ENCODE results near the gene VEGFC. TPM values are rescaled to one million over a fixed set of nuclear protein-coding genes. Genes with fewer than 3 reads are reported as not detected.
A peak's percentile ranks its signal among the peaks of the same experiment; 100 is the strongest.

VEGFC gene
- total and polyA plus RNA-seq, 2 experiments from 2014 or later: 3.5 to 4.9 TPM

DNA sequence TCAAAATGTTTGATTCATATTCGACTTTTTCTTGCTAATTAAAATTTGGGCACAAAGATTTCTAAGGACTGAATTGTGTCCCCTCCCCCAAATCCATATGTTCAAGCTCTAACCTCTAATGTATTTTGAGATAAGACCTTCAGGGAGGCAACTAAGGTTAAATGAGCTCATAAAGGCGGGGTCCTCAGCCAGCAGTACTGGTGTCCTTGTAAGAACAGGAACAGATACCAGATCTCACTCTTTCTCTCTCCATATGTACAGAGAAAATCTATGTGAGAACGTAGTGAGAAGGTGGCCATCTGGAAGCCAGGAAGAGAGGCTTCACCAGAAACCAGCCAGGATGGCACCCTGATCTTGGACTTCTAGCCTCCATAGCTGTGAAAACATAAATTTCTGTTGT lies 116.9 kb downstream of the VEGFC start:
- H3K9me3 ChIP-seq (ENCODE audit: low read depth): no peaks in the 10 kb centered on the region
- H3K27me3 ChIP-seq: no peaks in the 10 kb centered on the region
- H3K4me1 ChIP-seq (ENCODE audit: low read depth): peaks cover 18% of the 10 kb centered on the region
- H3K36me3 ChIP-seq: no peaks in the 10 kb centered on the region
- no peak for DNase-seq (ENCODE audit: low read depth in 1 of 2, low spot score in 1 of 2)
- H3K27ac ChIP-seq: no peak overlapping the region
- no peak for TF ChIP-seq CTCF (IDR thresholded peaks at IDR 0.05; ENCODE audit: low read depth, low read length)
- H3K4me3 ChIP-seq: no peak overlapping the region

GRCh38 chr4:176671532-176671931 lies 121.2 kb downstream of the VEGFC start:
- H3K9me3 ChIP-seq (ENCODE audit: low read depth): no peaks in the 10 kb centered on the region
- peaks cover 11% of the 10 kb centered on the region for H3K4me1 ChIP-seq (ENCODE audit: low read depth)
- DNase-seq (ENCODE audit: low read depth in 1 of 2, low spot score in 1 of 2): peak in 1 of 2 donors; percentile 95
- no peak for TF ChIP-seq CTCF (IDR thresholded peaks at IDR 0.05; ENCODE audit: low read depth, low read length)
- H3K36me3 ChIP-seq: no peaks in the 10 kb centered on the region
- no peak overlapping the region for H3K4me3 ChIP-seq
- no peaks in the 10 kb centered on the region for H3K27me3 ChIP-seq
- no peak overlapping the region for H3K27ac ChIP-seq

DNA sequence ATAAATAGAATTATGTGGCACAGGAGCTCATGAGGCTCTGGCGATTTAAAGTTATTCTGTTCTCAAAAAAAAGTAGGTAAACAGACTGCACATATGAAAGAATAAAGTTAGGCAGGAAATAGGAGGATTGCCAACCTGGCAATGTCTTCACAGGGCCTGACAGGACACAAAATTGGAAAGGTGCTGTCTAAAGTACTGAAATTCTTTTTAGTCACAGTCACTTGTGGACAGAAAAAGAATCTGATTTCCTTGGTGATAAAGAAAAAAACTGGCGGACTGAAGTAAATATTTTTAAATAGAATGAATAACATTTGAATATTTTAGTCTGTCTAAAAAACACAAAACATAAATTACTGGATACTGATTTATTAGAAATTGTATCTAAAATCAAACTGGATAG lies 124.4 kb downstream of the VEGFC start:
- Histone ChIP-seq H3K36me3 (no peaks in the 10 kb centered on the region), H3K27me3 (no peaks in the 10 kb centered on the region), H3K4me1 (ENCODE audit: low read depth) (no peaks in the 10 kb centered on the region), H3K9me3 (ENCODE audit: low read depth) (no peaks in the 10 kb centered on the region), H3K4me3 (no peak overlapping the region), H3K27ac (no peak overlapping the region)
- DNase-seq (ENCODE audit: low read depth in 1 of 2, low spot score in 1 of 2): peak in 1 of 2 donors; percentile 23
- TF ChIP-seq CTCF (IDR thresholded peaks at IDR 0.05; ENCODE audit: low read depth, low read length): no peak

DNA sequence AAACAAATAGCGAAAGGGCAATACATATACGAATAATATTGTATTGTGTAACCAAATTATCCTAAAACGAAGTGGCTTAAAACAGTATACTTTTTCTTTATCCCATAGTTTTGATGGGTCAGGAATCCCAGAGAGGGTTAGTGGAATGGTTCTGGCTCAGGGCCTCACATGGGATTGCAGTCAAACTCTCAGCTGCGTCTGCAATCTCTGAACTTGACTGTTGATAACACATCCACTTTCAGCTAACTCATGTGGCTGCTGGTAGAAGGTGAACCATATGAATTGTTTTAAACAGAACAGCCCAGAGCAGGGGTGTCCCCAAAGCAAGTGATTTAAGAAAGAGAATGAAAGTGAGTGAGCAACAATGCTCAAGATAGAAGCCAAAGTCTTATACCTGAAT lies 127.8 kb downstream of the VEGFC start:
- Histone ChIP-seq H3K27me3 (no peaks in the 10 kb centered on the region), H3K9me3 (ENCODE audit: low read depth) (no peaks in the 10 kb centered on the region), H3K4me1 (ENCODE audit: low read depth) (no peaks in the 10 kb centered on the region), H3K4me3 (no peak overlapping the region), H3K27ac (no peak overlapping the region), H3K36me3 (no peaks in the 10 kb centered on the region)
- peak in 1 of 2 donors; percentile 12 for DNase-seq (ENCODE audit: low read depth in 1 of 2, low spot score in 1 of 2)
- no peak for TF ChIP-seq CTCF (IDR thresholded peaks at IDR 0.05; ENCODE audit: low read depth, low read length)

DNA sequence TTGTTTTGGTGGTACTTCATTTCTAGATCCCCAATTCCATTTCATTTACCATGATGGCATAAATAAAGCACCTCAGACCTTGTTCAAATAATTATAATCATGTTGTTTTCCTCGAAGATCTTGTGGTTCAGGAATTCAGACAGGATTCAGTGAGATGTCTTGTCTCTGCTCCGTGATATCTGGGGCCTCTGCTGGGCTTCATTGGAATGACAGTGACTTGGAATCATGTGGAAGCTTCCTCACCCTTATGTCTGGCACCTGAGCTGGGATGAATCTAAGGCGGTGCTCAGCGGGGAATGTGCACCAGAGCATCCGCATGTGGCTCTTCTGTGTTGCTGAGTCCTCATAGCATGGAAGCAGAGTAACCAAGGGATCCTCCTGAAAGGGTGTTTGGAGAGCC lies 132.2 kb downstream of the VEGFC start:
- DNase-seq (ENCODE audit: low read depth in 1 of 2, low spot score in 1 of 2): no peak
- TF ChIP-seq CTCF (IDR thresholded peaks at IDR 0.05; ENCODE audit: low read depth, low read length): no peak
- no peaks in the 10 kb centered on the region for H3K27me3 ChIP-seq
- no peak overlapping the region for H3K27ac ChIP-seq
- no peaks in the 10 kb centered on the region for H3K36me3 ChIP-seq
- H3K4me1 ChIP-seq (ENCODE audit: low read depth): no peaks in the 10 kb centered on the region
- no peaks in the 10 kb centered on the region for H3K9me3 ChIP-seq (ENCODE audit: low read depth)
- no peak overlapping the region for H3K4me3 ChIP-seq

GRCh38 chr4:176656108-176656507 lies 136.6 kb downstream of the VEGFC start:
- Histone ChIP-seq H3K36me3 (no peaks in the 10 kb centered on the region), H3K27me3 (no peaks in the 10 kb centered on the region), H3K9me3 (ENCODE audit: low read depth) (no peaks in the 10 kb centered on the region), H3K4me1 (ENCODE audit: low read depth) (no peaks in the 10 kb centered on the region), H3K27ac (no peak overlapping the region), H3K4me3 (no peak overlapping the region)
- no peak for TF ChIP-seq CTCF (IDR thresholded peaks at IDR 0.05; ENCODE audit: low read depth, low read length)
- no peak for DNase-seq (ENCODE audit: low read depth in 1 of 2, low spot score in 1 of 2)

Measured in cardiac muscle cell (in vitro differentiated cells and primary cell).